SU-DHL-6 (cell line): Measurements from ENCODE around the gene CNKSR3.

ENCODE experiments used
- H2AFZ ChIP-seq: fragments of 200-600 bp; sonication (generic); 2 replicates; pipeline ENCODE4 v1.6.1; 2014; ENCODE audit warnings: low read depth, mild to moderate bottlenecking, moderate library complexity, mixed read lengths, antibody characterized with exemption, low read length; ENCODE audit not compliant: severe bottlenecking
- H3F3A ChIP-seq: fragments of 200-600 bp; shearing (Covaris generic); 2 replicates; pipeline ENCODE4 v1.6.0; 2016; ENCODE audit warnings: antibody characterized with exemption, mild to moderate bottlenecking; ENCODE audit not compliant: insufficient read depth
- H3K27ac ChIP-seq: fragments of 200-600 bp; sonication (generic); 2 replicates; pipeline ENCODE4 v1.5.1; 2016; ENCODE audit warnings: low read depth, mild to moderate bottlenecking, low read length, moderate library complexity, mixed read lengths
- H3K27me3 ChIP-seq: fragments of 200-600 bp; sonication (generic), shearing (Covaris generic); 2 replicates; pipeline ENCODE4 v1.6.0; 2014; ENCODE audit warnings: mild to moderate bottlenecking, low read length
- H3K36me3 ChIP-seq: fragments of 200-600 bp; sonication (generic); 2 replicates; pipeline ENCODE4 v1.6.1; 2014; ENCODE audit warnings: mild to moderate bottlenecking, low read length, mixed read lengths
- H3K4me2 ChIP-seq: fragments of 300-600, 200-600 bp; shearing (Covaris generic), sonication (generic); 2 replicates; pipeline ENCODE4 v1.6.0; 2014; ENCODE audit warnings: low read length, low read depth, mild to moderate bottlenecking; ENCODE audit not compliant: poor library complexity, severe bottlenecking
- H3K4me3 ChIP-seq: fragments of 200-600 bp; sonication (generic); 2 replicates; pipeline ENCODE4 v1.5.1; 2014; ENCODE audit warnings: antibody characterized with exemption, low read length, mild to moderate bottlenecking, mixed read lengths; ENCODE audit not compliant: insufficient read depth, poor library complexity, severe bottlenecking
- H3K79me2 ChIP-seq: fragments of 200-600 bp; sonication (generic); 2 replicates; pipeline ENCODE4 v1.6.1; 2014; ENCODE audit warnings: mild to moderate bottlenecking, low read length, moderate library complexity; ENCODE audit not compliant: insufficient read depth
- H3K9ac ChIP-seq: fragments of 200-600 bp; sonication (generic); 2 replicates; pipeline ENCODE4 v1.7.0; 2014; ENCODE audit warnings: mild to moderate bottlenecking, low read length
- H3K9me2 ChIP-seq: fragments of 200-600 bp; sonication (generic); replicated peaks from 2 replicates; pipeline ENCODE4 v1.6.1; 2014; ENCODE audit warnings: low read length; ENCODE audit not compliant: insufficient read depth
- H3K9me3 ChIP-seq: fragments of 200-600 bp; sonication (generic); 2 replicates; pipeline ENCODE4 v1.6.1; 2014; ENCODE audit warnings: low read length, mixed read lengths; ENCODE audit not compliant: insufficient read depth
- H4K20me1 ChIP-seq: fragments of 200-600 bp; sonication (generic); 2 replicates; pipeline ENCODE4 v1.6.1; 2014; ENCODE audit warnings: low read depth, mild to moderate bottlenecking, antibody characterized with exemption, low read length, moderate library complexity, mixed read lengths
- EZH2phosphoT487 ChIP-seq: fragments of 200-600 bp; sonication (generic), shearing (Covaris generic); conservative IDR thresholded peaks from 2 replicates; pipeline ENCODE4 v1.6.1; 2018; ENCODE audit warnings: mild to moderate bottlenecking, antibody characterized with exemption, low read length, moderate library complexity, mixed read lengths
- TF ChIP-seq, protein P1 (sequence below): fragments of 200-600 bp; sonication (generic); IDR thresholded peaks from one replicate; pipeline ENCODE4 v1.5.1; 2017; ENCODE audit warnings: antibody characterized with exemption, mild to moderate bottlenecking, low read length, moderate library complexity; ENCODE audit not compliant: insufficient read depth, poor library complexity, severe bottlenecking

The CNKSR3 gene

DNA sequence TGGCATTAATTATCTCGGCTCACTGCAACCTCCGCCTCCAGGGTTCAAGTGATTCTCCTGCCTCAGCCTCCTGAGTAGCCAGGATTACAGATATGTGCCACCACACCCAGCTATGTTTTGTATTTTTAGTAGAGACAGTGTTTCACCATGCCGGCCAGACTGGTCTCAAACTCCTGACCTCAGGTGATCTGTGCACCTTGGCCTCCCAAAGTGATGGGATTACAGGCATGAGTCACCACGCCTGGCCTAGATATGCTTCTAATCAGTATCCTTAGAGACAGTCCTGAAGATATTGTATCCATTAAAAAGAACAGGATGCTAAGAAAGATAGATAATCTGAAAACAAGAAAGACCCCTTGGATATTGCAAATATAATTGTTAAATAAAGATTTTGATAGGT lies 150.8 kb downstream of the CNKSR3 start:
- no peak overlapping the region for H2AFZ ChIP-seq
- no peak overlapping the region for H3K4me3 ChIP-seq
- no peak overlapping the region for H3K4me2 ChIP-seq
- H3F3A ChIP-seq, result no peaks in the 10 kb centered on the region
- H4K20me1 ChIP-seq, result no peaks in the 10 kb centered on the region
- H3K9me2 ChIP-seq, result no peaks in the 10 kb centered on the region
- H3K36me3 ChIP-seq, result no peaks in the 10 kb centered on the region
- H3K27me3 ChIP-seq, result 0 out of 2 replicates have a peak, but pooled peaks cover 4% of the 10 kb centered on the region
- no peaks in the 10 kb centered on the region for H3K9me3 ChIP-seq
- no peaks in the 10 kb centered on the region for H3K79me2 ChIP-seq
- TF ChIP-seq, protein P1, sequence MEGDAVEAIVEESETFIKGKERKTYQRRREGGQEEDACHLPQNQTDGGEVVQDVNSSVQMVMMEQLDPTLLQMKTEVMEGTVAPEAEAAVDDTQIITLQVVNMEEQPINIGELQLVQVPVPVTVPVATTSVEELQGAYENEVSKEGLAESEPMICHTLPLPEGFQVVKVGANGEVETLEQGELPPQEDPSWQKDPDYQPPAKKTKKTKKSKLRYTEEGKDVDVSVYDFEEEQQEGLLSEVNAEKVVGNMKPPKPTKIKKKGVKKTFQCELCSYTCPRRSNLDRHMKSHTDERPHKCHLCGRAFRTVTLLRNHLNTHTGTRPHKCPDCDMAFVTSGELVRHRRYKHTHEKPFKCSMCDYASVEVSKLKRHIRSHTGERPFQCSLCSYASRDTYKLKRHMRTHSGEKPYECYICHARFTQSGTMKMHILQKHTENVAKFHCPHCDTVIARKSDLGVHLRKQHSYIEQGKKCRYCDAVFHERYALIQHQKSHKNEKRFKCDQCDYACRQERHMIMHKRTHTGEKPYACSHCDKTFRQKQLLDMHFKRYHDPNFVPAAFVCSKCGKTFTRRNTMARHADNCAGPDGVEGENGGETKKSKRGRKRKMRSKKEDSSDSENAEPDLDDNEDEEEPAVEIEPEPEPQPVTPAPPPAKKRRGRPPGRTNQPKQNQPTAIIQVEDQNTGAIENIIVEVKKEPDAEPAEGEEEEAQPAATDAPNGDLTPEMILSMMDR, result no peak
- no peak for TF ChIP-seq EZH2phosphoT487
- no peak overlapping the region for H3K9ac ChIP-seq
- no peak overlapping the region for H3K27ac ChIP-seq

DNA sequence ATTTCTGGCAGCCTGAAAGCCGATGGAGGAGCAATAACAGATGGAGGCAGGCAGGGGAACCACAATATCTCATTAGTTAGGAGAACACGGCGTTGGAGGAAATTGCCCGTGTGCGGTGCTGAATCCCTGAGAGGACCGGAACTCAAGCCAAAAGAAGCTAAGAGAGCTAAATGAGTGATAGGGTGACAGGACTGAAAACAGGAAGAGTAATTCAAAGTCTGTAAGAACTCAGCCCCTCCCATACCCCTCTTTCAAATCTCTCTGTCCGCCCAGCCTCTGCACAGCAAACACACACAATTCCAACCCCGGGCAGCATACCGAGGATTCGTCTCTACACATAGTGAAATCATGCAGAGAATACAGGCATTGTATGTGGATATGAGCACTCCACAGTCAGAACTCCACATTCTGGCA lies 151.3 kb downstream of the CNKSR3 start:
- H3K9me3 ChIP-seq, result no peaks in the 10 kb centered on the region
- H3K9me2 ChIP-seq, result no peaks in the 10 kb centered on the region
- H3K9ac ChIP-seq, result no peak overlapping the region
- H3K27me3 ChIP-seq, result 0 out of 2 replicates have a peak, but pooled peaks cover 4% of the 10 kb centered on the region
- H3K4me3 ChIP-seq, result no peak overlapping the region
- no peaks in the 10 kb centered on the region for H4K20me1 ChIP-seq
- H3K27ac ChIP-seq, result no peak overlapping the region
- no peaks in the 10 kb centered on the region for H3K79me2 ChIP-seq
- H3K4me2 ChIP-seq, result no peak overlapping the region
- H3F3A ChIP-seq, result no peaks in the 10 kb centered on the region
- H2AFZ ChIP-seq, result no peak overlapping the region
- no peak for TF ChIP-seq EZH2phosphoT487
- TF ChIP-seq, protein P1, result no peak
- H3K36me3 ChIP-seq, result no peaks in the 10 kb centered on the region

DNA sequence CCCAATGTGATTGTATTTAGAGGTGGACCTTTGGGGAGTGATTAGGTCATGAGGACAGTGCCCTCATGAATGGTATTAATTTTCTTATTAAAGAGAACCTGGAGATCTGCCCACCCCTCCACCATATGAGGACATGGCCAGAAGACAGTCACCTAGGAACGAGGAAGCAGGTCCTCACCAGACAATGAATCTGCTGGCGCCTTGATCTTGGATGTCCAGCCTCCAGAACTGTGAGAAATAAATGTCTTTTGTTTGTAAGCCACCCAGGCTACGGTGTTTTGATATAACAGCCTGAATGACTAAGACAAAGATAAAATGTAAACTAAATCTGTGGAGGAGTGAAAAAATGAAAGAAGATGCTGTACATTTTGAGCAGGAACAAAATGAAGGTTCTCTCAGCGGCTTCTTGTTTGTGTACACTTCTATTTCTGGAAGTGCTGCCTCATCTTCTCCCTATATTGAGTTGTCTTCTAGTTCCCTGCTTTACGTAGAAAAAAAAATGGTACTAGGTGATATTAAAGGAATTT lies 152.4 kb downstream of the CNKSR3 start:
- Histone ChIP-seq H3K4me2 (no peak overlapping the region), H3K4me3 (no peak overlapping the region), H3K9me3 (no peaks in the 10 kb centered on the region), H3K27ac (no peak overlapping the region), H3K9me2 (no peaks in the 10 kb centered on the region), H3K36me3 (no peaks in the 10 kb centered on the region), H2AFZ (no peak overlapping the region), H3K9ac (no peak overlapping the region), H3K79me2 (no peaks in the 10 kb centered on the region), H3K27me3 (0 out of 2 replicates have a peak, but pooled peaks cover 4% of the 10 kb centered on the region), H4K20me1 (no peaks in the 10 kb centered on the region), H3F3A (no peaks in the 10 kb centered on the region)
- TF ChIP-seq, protein P1, result no peak
- no peak for TF ChIP-seq EZH2phosphoT487
